ENCODE measurements around the gene DCTN5. TPM values are rescaled to one million over a fixed set of nuclear protein-coding genes. Genes with fewer than 3 reads are reported as not detected.
A peak's percentile ranks its signal among the peaks of the same experiment; 100 is the strongest.

Gene DCTN5
- total and polyA plus RNA-seq, 2 donors (not counting 3 experiments of a cell fraction or from before 2014, with no cell fraction given) = 51.6 to 80.8 TPM

- ChIA-PET POLR2A (no interaction called here), CTCF (interaction anchor here (1.0 to 1.7 kb wide), 5 partner anchors 11 to 316 kb away, joined by 3 to 7 read pairs (median 4); no protein-coding TSS in a partner anchor)
- intact Hi-C loops (cut with micrococcal nuclease) = no loop called here
- Histone ChIP-seq H3K27me3 (ENCODE audit: control insufficient read depth in 2 of 2, insufficient read depth in 2 of 2, low read length in 2 of 2) (no peaks in the 10 kb centered on the region), H3K79me2 (ENCODE audit: control insufficient read depth, insufficient read depth, low read length) (no peaks in the 10 kb centered on the region), H3K27ac (ENCODE audit: insufficient read depth, low read depth, low read length) (no peak overlapping the region), H4K20me1 (replicated peaks; ENCODE audit: control insufficient read depth, extremely low read depth, insufficient read depth, low read length) (no peaks in the 10 kb centered on the region), H3K36me3 (ENCODE audit: control insufficient read depth in 2 of 2, extremely low read depth in 1 of 2, insufficient read depth in 2 of 2, low read length in 2 of 2) (peaks cover 6 to 20% of the 10 kb centered on the region in 2 experiments), H3K4me1 (ENCODE audit: control insufficient read depth, extremely low read depth, insufficient read depth, low read length) (no peaks in the 10 kb centered on the region), H3K9me1 (replicated peaks; ENCODE audit: control insufficient read depth, extremely low read depth, insufficient read depth, low read length) (no peaks in the 10 kb centered on the region), H3K4me3 (replicated peaks in 1 of 3; ENCODE audit: insufficient read depth in 1 of 3, low read depth in 1 of 3, low read length in 3 of 3) (no peak overlapping the region), H2AFZ (ENCODE audit: low read depth, low read length) (peak overlapping the region; percentile 76), H3K4me2 (ENCODE audit: insufficient read depth, low read length) (no peak overlapping the region), H3K9me3 (replicated peaks; ENCODE audit: control insufficient read depth, insufficient read depth, low read length) (no peaks in the 10 kb centered on the region), H3K9ac (replicated peaks; ENCODE audit: extremely low read depth, insufficient read depth, low read length) (no peak overlapping the region)
- DNase-seq (ENCODE audit: low read depth, low spot score) (no peak), FAIRE-seq (no peak)
- no peak for TF ChIP-seq MYC (IDR thresholded peaks at IDR 0.05; ENCODE audit: low read depth, low read length)
- no peak for TF ChIP-seq EZH2 (IDR thresholded peaks at IDR 0.05; ENCODE audit: borderline replicate concordance, low read depth, low read length, severe bottlenecking)
- no peak for TF ChIP-seq FOS (IDR thresholded peaks at IDR 0.05; ENCODE audit: borderline replicate concordance, insufficient read depth, low read length)
- TF ChIP-seq, protein P1, sequence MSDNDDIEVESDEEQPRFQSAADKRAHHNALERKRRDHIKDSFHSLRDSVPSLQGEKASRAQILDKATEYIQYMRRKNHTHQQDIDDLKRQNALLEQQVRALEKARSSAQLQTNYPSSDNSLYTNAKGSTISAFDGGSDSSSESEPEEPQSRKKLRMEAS (IDR thresholded peaks at IDR 0.05; ENCODE audit: insufficient read depth, insufficient read length) = no peak
- TF ChIP-seq POLR2A (IDR thresholded peaks at IDR 0.05; ENCODE audit: low read depth, low read length) = no peak
- TF ChIP-seq GATA2 (IDR thresholded peaks at IDR 0.05; ENCODE audit: insufficient read depth, insufficient read length, low read depth, low read length) = no peak
- TF ChIP-seq, protein P2, sequence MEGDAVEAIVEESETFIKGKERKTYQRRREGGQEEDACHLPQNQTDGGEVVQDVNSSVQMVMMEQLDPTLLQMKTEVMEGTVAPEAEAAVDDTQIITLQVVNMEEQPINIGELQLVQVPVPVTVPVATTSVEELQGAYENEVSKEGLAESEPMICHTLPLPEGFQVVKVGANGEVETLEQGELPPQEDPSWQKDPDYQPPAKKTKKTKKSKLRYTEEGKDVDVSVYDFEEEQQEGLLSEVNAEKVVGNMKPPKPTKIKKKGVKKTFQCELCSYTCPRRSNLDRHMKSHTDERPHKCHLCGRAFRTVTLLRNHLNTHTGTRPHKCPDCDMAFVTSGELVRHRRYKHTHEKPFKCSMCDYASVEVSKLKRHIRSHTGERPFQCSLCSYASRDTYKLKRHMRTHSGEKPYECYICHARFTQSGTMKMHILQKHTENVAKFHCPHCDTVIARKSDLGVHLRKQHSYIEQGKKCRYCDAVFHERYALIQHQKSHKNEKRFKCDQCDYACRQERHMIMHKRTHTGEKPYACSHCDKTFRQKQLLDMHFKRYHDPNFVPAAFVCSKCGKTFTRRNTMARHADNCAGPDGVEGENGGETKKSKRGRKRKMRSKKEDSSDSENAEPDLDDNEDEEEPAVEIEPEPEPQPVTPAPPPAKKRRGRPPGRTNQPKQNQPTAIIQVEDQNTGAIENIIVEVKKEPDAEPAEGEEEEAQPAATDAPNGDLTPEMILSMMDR (IDR thresholded peaks at IDR 0.05; ENCODE audit: extremely low read depth in 1 of 2, insufficient read depth in 1 of 2, low read depth in 1 of 2, low read length in 2 of 2) = no peak
- no peak for TF ChIP-seq JUN (IDR thresholded peaks at IDR 0.05; ENCODE audit: borderline replicate concordance, insufficient read depth, insufficient read length, low read depth)
- TF ChIP-seq POLR2AphosphoS5 (IDR thresholded peaks at IDR 0.05; ENCODE audit: insufficient read depth, low read depth, low read length) = no peak
- dilution Hi-C loops (cut with MboI; ENCODE audit: extremely low pct_ligation_motif_present, low sequenced_read_pairs) = no loop called here
- BruUV-seq (replicated peaks) = no TSS peak
Measured at GRCh38 chr16:23694265-23694643, 53.0 kb downstream of the DCTN5 start.
